ENCODE data around the gene LCN2. TPM values are rescaled to one million over a fixed set of nuclear protein-coding genes. Genes with fewer than 3 reads are reported as not detected.

The LCN2 gene
- total and polyA plus RNA-seq, 9 of the 15 experiments (the other 6 are each of a cell fraction or from before 2014, with no cell fraction given), result 0.10 to 1.2 (median 0.44) TPM; not detected in 1

- TF ChIP-seq ZNF311 (CRISPR knock-in tag; IDR thresholded peaks at IDR 0.05), result 0 out of 2 replicates have a peak, but pooled peaks have one; percentile 33
- no peak for TF ChIP-seq IRF9 (tag; IDR thresholded peaks at IDR 0.05)
- no peak for TF ChIP-seq CBX3 (IDR thresholded peaks at IDR 0.05; ENCODE audit: borderline replicate concordance in 1 of 2, low read length in 2 of 2)
- TF ChIP-seq HNRNPL (IDR thresholded peaks at IDR 0.05; ENCODE audit: low read depth, low read length), result 0 out of 2 replicates have a peak, but pooled peaks have one; percentile 9
- no peak for TF ChIP-seq ILK (tag; IDR thresholded peaks at IDR 0.05; ENCODE audit: borderline replicate concordance, low read depth)
- no peak for TF ChIP-seq ZNF197 (CRISPR knock-in tag; IDR thresholded peaks at IDR 0.05; ENCODE audit: low read depth)
- no peak for TF ChIP-seq PREB (CRISPR knock-in tag; IDR thresholded peaks at IDR 0.05)
- TF ChIP-seq DDX20 (tag; IDR thresholded peaks at IDR 0.05; ENCODE audit: low read depth), result no peak
- no peak for TF ChIP-seq TEAD2 (tag; IDR thresholded peaks at IDR 0.05)
- TF ChIP-seq XRCC5 (IDR thresholded peaks at IDR 0.05; ENCODE audit: low read depth, low read length), result peak; percentile 74
- TF ChIP-seq FOXP4 (CRISPR knock-in tag; IDR thresholded peaks at IDR 0.05; ENCODE audit: borderline replicate concordance), result peak; percentile 79; the same call in 1 of the 2 replicates
- peak; percentile 43; the same call in 1 of the 2 replicates for TF ChIP-seq ARID1B (IDR thresholded peaks at IDR 0.05)
- TF ChIP-seq, protein P1, sequence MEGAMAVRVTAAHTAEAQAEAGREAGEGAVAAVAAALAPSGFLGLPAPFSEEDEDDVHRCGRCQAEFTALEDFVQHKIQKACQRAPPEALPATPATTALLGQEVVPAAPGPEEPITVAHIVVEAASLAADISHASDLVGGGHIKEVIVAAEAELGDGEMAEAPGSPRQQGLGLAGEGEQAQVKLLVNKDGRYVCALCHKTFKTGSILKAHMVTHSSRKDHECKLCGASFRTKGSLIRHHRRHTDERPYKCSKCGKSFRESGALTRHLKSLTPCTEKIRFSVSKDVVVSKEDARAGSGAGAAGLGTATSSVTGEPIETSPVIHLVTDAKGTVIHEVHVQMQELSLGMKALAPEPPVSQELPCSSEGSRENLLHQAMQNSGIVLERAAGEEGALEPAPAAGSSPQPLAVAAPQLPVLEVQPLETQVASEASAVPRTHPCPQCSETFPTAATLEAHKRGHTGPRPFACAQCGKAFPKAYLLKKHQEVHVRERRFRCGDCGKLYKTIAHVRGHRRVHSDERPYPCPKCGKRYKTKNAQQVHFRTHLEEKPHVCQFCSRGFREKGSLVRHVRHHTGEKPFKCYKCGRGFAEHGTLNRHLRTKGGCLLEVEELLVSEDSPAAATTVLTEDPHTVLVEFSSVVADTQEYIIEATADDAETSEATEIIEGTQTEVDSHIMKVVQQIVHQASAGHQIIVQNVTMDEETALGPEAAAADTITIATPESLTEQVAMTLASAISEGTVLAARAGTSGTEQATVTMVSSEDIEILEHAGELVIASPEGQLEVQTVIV (CRISPR knock-in tag; IDR thresholded peaks at IDR 0.05; ENCODE audit: borderline replicate concordance), result no peak
- 0 out of 4 replicates have a peak, but pooled peaks of 1 of the 2 experiments have one; percentile 9 for TF ChIP-seq MLLT1 (IDR thresholded peaks at IDR 0.05)
- no peak for TF ChIP-seq ZNF140 (CRISPR knock-in tag; IDR thresholded peaks at IDR 0.05)
- no peak for TF ChIP-seq SREBF1 (IDR thresholded peaks at IDR 0.05; ENCODE audit: borderline replicate concordance, low read depth, low read length)
- TF ChIP-seq SRF (CRISPR knock-in tag; IDR thresholded peaks at IDR 0.05), result peak in 1 of 2 experiments; percentile 56; a peak in 1 of 4 replicates
These were observed 21.0 kb upstream of the LCN2 start (continued) for GRCh38 chr9:128127990-128128835.
